Activated CD4-positive, alpha-beta T cell treated with anti-CD3 and anti-CD28 coated beads, Interleukin-10, Interleukin-2, amounts not matched to agents 100 ng/mL and 50 ng/mL, durations not matched to agents 16 hours and 8 hours (primary cell): Measurements from ENCODE around the gene CCDC93.
"Not testable (repeated sequence)": the region's sequence is repeated elsewhere in the genome, so short reads cannot be mapped to it uniquely, and the experiment has no call there.

Source experiments
- DNase-seq: peaks from one replicate; pipeline ENCODE4 v3.0.0-alpha.2; 2020

CCDC93 gene

GRCh38 chr2:118045286-118045685, 31.4 kb upstream of the CCDC93 start:
- peak; percentile 3 for DNase-seq

GRCh38 chr2:118044854-118045253, 31.0 kb upstream of the CCDC93 start:
- peak; percentile 29 for DNase-seq

- DNase-seq = peak; percentile 46
Observed at GRCh38 chr2:118044103-118044716, 30.3 kb upstream of the CCDC93 start.

GRCh38 chr2:118040891-118041290, 27.0 kb upstream of the CCDC93 start:
- DNase-seq = no peak

GRCh38 chr2:118032169-118033013, 18.5 kb upstream of the CCDC93 start:
- peak; percentile 48 for DNase-seq

- no peak for DNase-seq
Observed at GRCh38 chr2:118031566-118031965, 17.7 kb upstream of the CCDC93 start.

GRCh38 chr2:118029025-118029424, 15.2 kb upstream of the CCDC93 start:
- DNase-seq = no peak

GRCh38 chr2:118021356-118021755, 7.5 kb upstream of the CCDC93 start:
- DNase-seq = no peak

- no peak for DNase-seq
Observed at GRCh38 chr2:118019821-118020220, 6.0 kb upstream of the CCDC93 start.

GRCh38 chr2:118016911-118017310, 3.0 kb upstream of the CCDC93 start:
- peak; percentile 62 for DNase-seq

- DNase-seq = not testable (repeated sequence)
Observed at GRCh38 chr2:118015761-118016160, 1.9 kb upstream of the CCDC93 start.

GRCh38 chr2:118014492-118014824, 588 bp upstream of the CCDC93 start:
- no peak for DNase-seq

- peak; percentile 43 for DNase-seq
Observed at GRCh38 chr2:118013221-118013723, 598 bp downstream of the CCDC93 start.

GRCh38 chr2:118012778-118013177, 1.1 kb downstream of the CCDC93 start:
- no peak for DNase-seq

GRCh38 chr2:118010473-118010872, 3.4 kb downstream of the CCDC93 start:
- no peak for DNase-seq

- DNase-seq = no peak
Observed at GRCh38 chr2:118006861-118007260, 7.0 kb downstream of the CCDC93 start.

- DNase-seq = peak; percentile 2
Observed at GRCh38 chr2:118006326-118006725, 7.5 kb downstream of the CCDC93 start.

GRCh38 chr2:118003396-118003824, 10.5 kb downstream of the CCDC93 start:
- DNase-seq = peak; percentile 85

GRCh38 chr2:118000041-118000440, 13.8 kb downstream of the CCDC93 start:
- DNase-seq = no peak

- DNase-seq = no peak
Observed at GRCh38 chr2:117997872-117998454, 15.9 kb downstream of the CCDC93 start.

GRCh38 chr2:117996525-117996924, 17.3 kb downstream of the CCDC93 start:
- DNase-seq = no peak

- no peak for DNase-seq
Observed at GRCh38 chr2:117994729-117995128, 19.1 kb downstream of the CCDC93 start.

- DNase-seq = no peak
Observed at GRCh38 chr2:117989854-117990438, 23.9 kb downstream of the CCDC93 start.

- no peak for DNase-seq
Observed at GRCh38 chr2:117987121-117987520, 26.7 kb downstream of the CCDC93 start.
